Measurements from ENCODE around the gene HIRA.

HIRA gene, protein sequence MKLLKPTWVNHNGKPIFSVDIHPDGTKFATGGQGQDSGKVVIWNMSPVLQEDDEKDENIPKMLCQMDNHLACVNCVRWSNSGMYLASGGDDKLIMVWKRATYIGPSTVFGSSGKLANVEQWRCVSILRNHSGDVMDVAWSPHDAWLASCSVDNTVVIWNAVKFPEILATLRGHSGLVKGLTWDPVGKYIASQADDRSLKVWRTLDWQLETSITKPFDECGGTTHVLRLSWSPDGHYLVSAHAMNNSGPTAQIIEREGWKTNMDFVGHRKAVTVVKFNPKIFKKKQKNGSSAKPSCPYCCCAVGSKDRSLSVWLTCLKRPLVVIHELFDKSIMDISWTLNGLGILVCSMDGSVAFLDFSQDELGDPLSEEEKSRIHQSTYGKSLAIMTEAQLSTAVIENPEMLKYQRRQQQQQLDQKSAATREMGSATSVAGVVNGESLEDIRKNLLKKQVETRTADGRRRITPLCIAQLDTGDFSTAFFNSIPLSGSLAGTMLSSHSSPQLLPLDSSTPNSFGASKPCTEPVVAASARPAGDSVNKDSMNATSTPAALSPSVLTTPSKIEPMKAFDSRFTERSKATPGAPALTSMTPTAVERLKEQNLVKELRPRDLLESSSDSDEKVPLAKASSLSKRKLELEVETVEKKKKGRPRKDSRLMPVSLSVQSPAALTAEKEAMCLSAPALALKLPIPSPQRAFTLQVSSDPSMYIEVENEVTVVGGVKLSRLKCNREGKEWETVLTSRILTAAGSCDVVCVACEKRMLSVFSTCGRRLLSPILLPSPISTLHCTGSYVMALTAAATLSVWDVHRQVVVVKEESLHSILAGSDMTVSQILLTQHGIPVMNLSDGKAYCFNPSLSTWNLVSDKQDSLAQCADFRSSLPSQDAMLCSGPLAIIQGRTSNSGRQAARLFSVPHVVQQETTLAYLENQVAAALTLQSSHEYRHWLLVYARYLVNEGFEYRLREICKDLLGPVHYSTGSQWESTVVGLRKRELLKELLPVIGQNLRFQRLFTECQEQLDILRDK

DNA sequence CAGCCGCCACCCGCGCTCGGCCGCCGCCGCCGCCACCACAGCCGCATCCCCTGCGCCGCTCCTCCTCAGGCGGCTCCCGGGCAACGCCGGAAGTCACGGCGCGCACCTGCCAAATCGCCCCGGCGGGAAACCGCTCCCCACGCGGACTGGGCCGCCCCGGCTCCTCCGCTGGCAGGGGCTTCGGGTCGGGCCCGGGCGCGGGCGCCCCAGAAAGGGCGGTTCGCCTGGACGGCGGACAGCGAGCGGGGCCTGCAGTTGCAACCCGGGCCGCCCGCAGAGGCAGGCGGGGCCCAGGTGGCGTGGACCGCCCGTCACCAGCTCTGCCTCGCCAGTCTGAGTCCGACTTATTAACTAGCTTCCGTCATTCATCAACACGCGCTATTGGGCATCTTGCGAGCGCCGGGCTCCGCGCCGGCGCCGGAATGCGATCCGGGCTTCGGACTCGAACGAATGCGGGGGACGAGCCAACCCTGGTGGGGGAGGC lies at the start of gene HIRA:
TSS of gene HIRA (minus strand) at position 85 of the 484 bp plus-strand sequence. CDS start 257 bp downstream, outside the sequence.
- DNase-seq: peak; percentile 23 to 86

DNA sequence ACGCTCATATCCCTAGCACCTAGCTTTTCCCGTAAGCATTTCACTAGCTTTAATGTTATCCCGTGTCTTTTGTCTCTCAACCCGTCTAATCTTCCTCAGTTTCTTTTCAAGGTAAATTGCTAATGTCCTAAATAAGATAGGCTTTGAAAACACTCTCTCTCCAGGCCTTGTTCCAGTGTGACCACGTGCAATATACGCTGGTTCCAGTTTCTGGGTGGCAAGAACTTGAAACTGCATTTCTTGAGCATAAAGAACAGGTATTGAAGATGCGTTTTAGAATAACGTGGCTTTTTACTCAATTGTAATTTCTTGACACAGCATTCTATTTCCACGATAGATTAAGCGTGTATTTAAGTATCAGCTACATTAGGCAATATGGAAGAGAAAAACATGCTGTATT lies 49.3 kb upstream of the HIRA start:
- DNase-seq: no peak

DNA sequence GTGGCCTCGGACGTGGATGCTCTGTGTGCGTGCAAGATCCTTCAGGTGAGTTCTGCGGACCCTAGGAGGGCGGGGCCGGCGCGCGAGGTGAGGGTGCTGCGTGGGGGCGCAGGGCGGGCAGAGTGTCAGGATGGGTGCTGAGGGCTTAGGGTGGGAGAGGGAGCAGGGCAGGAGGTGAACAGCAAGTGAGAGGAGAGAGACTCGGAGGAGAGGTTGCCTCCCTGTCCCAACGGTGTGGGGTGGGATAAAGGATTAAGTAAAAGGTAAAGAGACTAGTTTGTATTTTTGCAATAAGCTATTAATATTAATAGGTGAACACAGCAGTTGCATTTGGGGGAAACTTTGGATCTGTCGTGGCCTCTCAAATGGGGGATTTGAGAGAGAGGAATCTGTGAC lies 48.6 kb upstream of the HIRA start:
- DNase-seq: no peak

DNA sequence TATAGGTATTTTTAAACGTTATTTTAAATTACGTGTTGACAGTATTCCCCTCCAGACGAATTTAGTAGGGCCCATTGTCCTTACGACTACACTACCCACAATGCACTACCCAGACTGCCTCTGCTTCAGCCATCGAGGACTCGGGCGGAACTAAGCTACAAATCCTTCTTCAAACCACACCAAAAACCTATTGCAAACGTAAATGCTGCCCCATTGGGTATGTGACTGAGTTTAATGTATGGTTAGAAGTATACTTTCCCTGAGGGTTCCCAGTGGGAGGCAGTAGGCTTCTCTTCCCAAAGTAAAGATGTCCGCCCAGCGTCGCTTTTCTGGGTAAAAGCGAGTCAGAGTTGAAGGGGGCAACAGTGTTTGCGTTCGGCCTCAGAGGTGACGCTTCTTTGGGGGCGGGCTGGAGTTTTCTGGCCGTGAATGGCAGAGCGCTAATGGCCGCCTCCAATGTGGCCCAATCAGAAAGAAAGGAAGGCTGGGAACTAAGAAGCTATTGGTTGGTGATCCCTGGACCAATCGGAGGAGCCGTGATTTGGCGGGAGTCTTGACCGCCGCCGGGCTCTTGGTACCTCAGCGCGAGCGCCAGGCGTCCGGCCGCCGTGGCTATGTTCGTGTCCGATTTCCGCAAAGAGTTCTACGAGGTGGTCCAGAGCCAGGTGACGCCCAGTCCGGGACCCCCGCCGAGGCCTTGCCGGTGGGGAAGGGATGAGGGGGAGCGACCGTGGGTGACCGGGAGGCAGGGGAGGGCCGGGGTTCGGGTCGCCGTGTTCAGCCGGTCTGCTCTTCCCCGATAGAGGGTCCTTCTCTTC lies 48.0 kb upstream of the HIRA start, which contains the start of gene CDC45:
TSS of gene CDC45 (plus strand) at position 566 of the 818 bp plus-strand sequence. CDS start at position 615, 49 bp downstream.
- DNase-seq: peak; percentile 85 to 99

DNA sequence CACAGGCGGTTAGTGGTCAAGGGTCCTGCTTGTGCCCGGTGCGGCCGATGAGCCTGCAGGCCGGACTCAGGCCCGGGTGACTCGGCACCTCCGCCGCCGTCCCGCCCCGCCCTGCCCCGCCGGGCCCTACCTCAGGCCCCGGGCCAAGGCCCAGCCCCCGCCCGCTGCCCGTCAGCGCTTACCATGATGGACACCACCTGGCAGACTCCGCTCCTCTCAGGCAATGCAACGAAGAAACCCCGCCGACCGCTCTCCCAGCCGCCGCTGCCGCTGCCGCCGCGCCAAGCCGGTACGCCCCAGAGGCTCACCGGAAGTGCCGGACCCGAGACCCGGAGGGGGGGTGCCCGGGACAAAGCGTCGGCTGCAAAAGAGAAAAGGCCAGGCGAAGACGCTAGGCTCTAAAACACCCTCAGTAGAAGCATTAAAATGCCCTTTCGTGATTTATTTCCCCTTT lies 47.4 kb upstream of the HIRA start, which contains the start of gene UFD1:
TSS of gene UFD1 (minus strand) at position 293 of the 454 bp plus-strand sequence. CDS start at position 185, 108 bp downstream.
- peak in 1 of 2 donors; percentile 85 for DNase-seq

DNA sequence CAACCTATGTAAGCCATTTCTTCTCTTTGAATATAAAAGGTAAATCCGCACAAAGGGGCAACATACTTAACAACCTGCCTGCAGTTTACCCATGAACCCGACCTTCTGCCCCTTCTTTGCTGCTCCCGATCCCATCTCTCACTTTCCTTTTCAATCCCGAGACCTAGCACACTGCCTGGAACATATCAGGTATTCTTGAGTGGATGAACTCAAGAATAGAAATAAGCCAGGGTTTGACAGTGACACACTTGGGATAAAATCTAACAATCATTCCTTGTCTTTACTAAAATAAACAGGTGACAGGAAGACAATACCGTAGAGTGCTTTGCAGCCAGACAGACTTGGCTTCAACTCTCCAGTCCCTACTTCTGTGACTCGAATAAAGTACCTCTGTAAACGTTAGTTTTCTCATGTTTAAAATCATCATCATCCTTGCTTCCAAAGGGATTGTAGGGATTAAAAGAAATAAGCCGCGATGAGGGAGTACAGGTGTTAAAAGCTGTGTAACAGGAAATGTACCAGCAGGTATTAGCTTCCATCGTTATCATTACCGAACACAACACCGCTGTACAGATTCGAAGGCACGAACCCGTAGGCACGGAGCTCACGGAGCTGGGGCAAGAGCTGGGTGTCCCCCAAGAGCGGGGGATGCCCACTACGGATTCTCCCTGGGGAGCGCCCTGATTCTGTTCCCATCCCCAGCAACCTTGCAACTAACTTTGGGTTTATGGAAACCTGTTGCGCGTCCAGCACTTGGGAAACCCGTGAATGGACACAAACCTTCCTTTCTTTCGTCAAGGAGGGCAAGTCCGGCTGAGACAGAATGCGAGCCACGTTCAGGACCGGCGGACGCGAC lies 46.7 kb upstream of the HIRA start:
- DNase-seq: no peak

DNA sequence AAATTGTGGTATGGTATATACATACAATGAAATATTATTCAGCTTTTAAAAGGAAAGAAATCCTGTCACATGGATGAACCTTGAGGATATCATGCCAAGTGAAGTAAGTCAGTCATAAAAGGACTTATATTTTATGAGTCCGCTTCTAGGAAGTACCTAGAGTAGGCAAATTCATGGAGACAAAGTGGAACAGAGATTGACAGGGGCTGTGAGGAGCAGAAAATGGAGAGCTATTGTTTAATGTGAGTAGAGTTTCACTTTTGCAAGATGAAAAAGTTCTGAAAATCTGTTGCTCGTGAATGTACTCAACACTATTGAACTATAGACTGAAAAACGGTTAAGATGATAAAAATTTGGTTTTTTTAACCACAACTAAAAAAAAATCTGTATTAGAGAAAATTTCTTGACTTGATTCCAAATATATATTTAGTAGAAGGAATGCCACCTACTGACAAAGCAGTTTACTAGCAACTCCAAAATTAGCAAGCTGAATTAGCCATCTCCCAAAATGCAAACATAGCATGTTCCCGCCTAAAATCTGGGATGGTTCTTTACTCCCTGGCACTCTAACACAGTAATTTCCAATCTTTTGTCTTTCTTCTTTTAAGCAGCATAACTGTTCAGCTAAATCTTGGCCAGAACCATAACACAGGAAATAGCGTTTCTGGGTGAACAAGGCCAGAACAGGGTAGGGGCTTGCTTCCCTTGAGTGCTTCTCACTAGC lies 46.0 kb upstream of the HIRA start:
- peak in 1 of 2 donors; percentile 7 for DNase-seq

DNA sequence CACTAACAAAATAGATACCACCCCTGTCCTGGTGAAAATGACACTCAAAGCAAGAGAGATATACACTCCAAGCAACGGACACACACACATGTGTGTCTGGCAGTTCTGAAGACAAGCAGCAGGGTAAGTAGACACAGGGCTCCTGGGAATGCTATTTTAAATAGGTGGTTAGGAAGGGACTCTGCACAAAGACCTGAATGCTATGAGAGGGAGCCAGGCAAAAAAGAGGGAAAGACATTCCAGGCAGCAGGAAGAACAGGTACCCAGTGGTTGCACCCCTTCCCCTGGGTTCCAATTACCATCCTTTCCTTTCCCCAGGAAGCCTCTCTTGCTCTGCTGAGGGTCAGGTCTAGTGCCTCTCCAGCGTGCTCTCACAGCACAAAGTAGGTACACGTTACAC lies 44.5 kb upstream of the HIRA start:
- no peak for DNase-seq

DNA sequence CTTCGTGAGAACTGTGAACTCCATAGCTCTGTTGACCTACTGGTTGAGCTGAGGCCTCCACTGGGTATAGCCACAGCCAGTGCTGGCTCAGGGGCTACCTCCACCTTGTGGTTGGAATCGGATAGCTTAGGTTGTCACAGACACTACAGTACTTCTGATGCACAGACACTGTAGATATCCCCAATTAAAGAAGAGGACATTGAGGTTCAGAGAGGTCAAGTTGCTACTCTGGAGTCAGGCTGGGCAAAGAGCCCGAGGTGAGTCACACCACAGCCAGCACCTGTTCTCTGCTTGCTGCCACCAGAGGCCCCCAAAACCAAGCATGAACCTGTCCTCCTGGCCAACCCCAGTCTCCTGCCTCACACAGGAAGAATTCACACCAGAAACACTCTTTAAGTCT lies 42.0 kb upstream of the HIRA start:
- DNase-seq: no peak

DNA sequence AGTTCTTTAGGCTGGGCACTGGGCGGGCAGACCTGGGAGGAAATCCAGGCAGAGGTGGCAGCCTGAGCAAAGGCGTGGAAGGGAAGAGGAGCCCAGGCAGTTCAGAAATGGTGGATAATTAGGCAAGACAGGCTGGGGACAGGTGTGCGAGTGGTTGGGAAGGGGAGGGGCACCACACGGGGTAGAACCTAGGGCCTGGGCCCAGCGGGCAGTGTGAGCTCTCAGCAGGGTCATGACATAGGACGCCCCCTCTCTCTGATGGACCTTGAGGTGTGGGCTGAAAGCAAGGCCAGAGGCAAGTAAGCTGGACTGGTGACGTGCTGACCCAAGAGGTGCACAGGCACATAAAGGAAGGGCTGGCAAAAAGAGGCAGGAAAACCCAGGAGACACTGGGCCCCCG lies 40.7 kb upstream of the HIRA start:
- DNase-seq: no peak

DNA sequence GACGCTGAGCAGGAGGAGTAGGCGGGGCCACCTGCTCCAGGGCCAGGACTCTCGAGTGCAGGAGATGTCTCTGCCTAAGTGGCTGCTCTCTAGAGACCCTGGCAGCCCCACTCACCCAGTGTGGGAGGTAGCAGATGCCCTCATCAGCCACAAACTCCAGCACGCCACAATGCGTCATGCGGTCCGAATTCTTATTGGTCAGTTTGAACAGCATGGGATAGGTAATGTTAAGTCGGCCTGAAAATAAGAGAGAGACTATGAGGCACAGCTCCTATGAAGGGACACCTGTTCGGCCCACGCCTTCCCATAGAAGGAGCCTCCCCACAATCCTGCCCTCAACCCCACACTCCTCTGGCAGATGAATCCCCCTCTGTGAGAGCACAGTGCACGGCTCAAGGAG lies 40.0 kb upstream of the HIRA start:
- no peak for DNase-seq

DNA sequence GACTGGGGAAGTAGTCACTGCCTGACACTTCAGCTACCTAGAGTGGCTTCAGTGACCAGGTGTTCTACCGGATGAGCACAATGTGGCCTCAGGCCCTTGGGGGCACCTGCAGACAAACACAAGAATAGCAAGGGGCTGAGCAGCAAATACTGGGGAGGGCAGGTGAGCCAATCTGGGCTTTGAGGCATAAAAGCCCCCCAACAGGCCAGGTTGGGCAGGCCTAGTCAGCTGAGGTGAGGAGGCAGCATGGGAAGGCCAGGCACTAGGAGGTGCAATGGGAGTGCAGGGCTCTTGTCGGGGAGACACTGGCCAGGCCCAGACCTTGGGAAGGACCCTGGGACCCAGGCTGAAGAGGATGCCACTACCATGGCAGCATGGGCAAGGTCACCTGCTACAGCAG lies 38.5 kb upstream of the HIRA start:
- no peak for DNase-seq

DNA sequence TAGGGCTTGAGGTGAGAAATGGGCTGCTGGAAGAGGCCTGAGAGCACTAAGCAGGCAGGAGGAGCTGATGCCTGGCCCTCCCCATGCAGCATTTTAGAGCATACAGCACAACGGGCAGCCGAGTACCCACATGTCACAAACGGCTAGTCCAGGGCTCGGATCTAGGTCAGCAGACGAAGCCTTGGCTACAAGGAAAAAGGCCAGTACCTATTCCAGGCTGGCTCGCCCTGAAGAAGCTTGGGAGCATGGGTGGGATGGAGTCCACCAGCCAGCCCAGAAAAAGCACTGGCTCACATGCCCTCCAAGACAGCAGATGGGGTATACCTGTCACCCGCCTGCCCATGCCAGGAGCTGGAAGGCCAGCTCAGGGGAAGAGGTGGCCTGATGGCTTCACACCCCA lies 37.9 kb upstream of the HIRA start:
- DNase-seq: no peak

DNA sequence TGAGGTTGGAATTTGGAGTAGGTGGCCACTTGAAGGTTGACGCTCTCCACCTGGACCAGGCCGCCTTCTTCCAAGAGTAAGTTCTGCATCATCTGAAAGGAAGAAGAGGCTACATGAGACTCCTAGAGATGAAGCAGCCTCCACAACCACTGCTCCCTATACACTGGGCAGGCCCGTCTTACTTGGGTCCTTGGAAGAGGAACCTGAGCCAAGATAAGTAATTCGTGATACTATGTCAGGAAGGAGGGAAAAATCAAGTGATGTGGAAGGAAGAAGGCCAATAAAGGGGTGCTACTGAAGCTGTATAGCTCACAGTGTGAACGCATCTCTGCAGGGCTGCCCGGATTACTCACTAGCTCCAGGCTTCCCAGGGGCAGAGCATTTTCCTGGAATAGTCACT lies 36.4 kb upstream of the HIRA start:
- no peak for DNase-seq

DNA sequence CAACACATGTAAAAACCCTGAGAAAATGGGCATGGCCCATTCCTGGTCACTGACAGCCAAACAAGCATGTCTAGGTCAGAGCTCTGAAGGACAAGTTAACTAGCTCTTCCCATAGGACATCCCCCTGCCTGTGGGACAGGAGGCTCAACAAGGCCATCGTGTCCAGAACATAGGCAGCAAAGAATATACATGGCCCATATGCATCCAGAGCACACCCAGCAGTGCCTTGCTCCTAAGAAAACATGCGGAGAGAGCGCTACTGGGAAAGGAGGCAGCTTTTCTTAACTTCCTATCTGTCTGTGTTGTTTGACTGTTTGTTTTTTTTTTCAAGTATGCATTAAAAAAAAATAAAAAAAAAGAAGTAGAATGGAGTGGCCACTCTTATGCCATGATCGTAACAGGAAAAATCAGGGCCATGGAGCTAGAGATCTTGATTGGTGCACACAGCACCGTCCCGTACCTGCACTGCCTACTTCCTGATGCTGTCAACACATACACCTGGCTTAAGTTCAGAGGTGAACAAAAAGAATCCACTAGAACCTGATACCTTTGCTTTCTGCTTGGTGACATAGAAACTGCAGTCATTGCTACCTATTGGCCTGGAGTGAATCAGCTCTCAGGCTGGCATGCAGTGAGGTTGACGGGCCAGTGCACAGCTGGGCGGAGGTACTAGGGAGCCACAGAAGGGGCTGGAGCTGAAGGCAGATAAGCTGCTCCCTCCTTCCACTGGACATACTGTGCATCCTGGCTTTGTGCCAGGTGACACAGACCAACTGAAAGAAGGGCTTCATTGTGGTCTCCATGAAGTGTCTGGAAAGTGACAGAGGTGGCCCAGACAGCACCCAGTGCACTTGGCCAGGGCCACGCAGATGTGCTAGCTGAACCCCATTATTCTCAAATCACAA lies 35.6 kb upstream of the HIRA start:
- no peak for DNase-seq

DNA sequence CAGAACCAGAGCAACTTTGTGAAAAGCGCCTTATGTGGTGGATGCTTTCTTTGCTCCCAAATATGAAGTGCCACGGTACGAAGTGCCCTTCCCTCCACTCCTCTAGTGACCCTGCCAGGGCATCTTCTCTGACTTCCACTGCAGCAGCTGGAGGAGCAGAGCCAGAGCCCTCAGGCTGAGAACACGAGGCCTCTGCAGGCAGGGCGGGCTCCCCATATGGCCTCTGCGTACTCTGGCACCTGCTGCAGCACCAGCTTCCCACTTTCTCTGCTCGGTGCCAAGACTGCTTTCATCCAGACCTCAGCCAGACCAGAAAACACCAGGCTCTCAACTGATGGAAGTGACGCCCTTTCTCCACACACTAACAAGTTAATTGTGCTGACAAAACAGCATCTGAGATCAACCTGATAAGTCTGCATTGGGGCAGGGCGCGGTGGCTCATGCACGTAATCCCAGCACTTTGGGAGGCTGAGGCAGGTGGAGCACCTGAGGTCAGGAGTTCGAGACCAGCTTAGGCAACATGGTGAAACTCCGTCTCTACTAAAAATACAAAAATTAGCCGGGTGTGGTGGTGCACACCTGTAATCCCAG lies 34.7 kb upstream of the HIRA start:
- DNase-seq: no peak

DNA sequence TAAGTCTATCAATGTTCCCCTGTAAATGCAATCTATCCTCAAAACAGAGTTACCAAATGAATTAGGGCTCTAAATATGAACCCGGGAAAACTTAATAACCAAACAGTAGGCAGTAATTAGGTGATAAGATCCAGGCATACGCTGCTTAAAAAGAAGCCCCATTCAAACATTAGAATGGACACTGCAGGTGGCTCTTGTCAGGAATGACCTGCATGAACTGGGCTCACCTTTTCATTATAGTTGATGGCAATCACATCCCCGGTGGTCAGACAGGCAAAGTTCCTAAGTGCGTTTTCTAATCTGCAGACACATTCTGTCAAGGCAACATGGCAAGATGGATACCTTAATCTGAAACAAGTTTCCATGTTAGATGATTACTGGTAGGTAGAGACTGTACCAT lies 33.4 kb upstream of the HIRA start:
- DNase-seq: no peak

DNA sequence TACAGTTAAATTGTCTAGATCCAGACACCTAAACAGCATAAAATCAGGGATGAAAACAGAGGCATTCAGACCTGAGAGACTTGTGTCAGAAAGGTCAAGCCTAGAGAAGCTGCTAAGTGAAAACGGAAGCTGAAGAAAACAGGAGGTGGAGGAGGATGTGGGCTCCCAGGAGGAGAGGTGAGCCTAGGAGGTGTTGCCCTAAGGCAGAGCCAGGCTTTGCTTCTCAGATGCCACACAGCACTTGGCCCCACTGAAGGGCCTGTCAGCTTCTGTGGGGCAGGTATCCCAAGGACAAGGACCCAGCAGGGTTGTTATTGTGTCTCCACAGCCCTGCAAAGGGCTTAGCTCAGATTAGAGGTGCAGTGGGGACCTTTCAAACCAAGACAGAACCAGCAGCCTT lies 33.0 kb upstream of the HIRA start:
- DNase-seq: no peak
